H9 (cell line): ENCODE measurements around the gene FOXF2. TPM values are rescaled to one million over a fixed set of nuclear protein-coding genes. Genes with fewer than 3 reads are reported as not detected.
"Not testable (repeated sequence)": the region's sequence is repeated elsewhere in the genome, so short reads cannot be mapped to it uniquely, and the experiment has no call there.

Source experiments
- DNase-seq: peaks from one replicate; pipeline ENCODE4 v3.0.0-alpha.2; 2017
- H2AFZ ChIP-seq: one replicate; pipeline ENCODE4 v1.6.1; 2013; ENCODE audit warnings: mild to moderate bottlenecking, low read length, control low read depth, moderate library complexity
- H2AK5ac ChIP-seq: 2 replicates; pipeline ENCODE4 v1.6.1; 2013; ENCODE audit warnings: low read length, control low read depth, mixed read lengths; ENCODE audit not compliant: insufficient read length
- H2BK120ac ChIP-seq: one replicate; pipeline ENCODE4 v1.6.1; 2013; ENCODE audit warnings: low read depth, mild to moderate bottlenecking, low read length, control low read depth, inconsistent platforms; ENCODE audit not compliant: poor library complexity, severe bottlenecking
- H2BK12ac ChIP-seq: 2 replicates; pipeline ENCODE4 v1.6.1; 2013; ENCODE audit warnings: low read length, control low read depth, mixed read lengths, low read depth; ENCODE audit not compliant: insufficient read length
- H2BK15ac ChIP-seq: 2 replicates; pipeline ENCODE4 v1.6.1; 2013; ENCODE audit warnings: low read depth, low read length, control low read depth
- H2BK20ac ChIP-seq: one replicate; pipeline ENCODE4 v1.6.1; 2013; ENCODE audit warnings: low read depth, mild to moderate bottlenecking, low read length, control low read depth, inconsistent platforms; ENCODE audit not compliant: poor library complexity, severe bottlenecking
- H2BK5ac ChIP-seq: 2 replicates; pipeline ENCODE4 v1.6.1; 2013; ENCODE audit warnings: low read length, control low read depth, mixed read lengths; ENCODE audit not compliant: insufficient read length
- H3K14ac ChIP-seq: 2 replicates; pipeline ENCODE4 v1.6.1; 2013; ENCODE audit warnings: low read length, control low read depth; ENCODE audit not compliant: insufficient read depth
- H3K18ac ChIP-seq: 2 replicates; pipeline ENCODE4 v1.6.1; 2013; ENCODE audit warnings: low read depth, mild to moderate bottlenecking, mixed read lengths, low read length, control low read depth; ENCODE audit not compliant: insufficient read length
- H3K23ac ChIP-seq: 2 replicates; pipeline ENCODE4 v1.6.1; 2013; ENCODE audit warnings: low read length, control low read depth, mixed read lengths, low read depth; ENCODE audit not compliant: insufficient read length
- H3K23me2 ChIP-seq: 2 replicates; pipeline ENCODE4 v1.6.1; 2013; ENCODE audit warnings: low read depth, mild to moderate bottlenecking, mixed read lengths, low read length, control low read depth; ENCODE audit not compliant: insufficient read length, poor library complexity, severe bottlenecking
- H3K27ac ChIP-seq: 2 replicates; pipeline ENCODE4 v1.5.1; 2013; ENCODE audit warnings: low read length, control low read depth, mixed read lengths, low read depth; ENCODE audit not compliant: insufficient read length
- H3K27me3 ChIP-seq: 2 replicates; pipeline ENCODE4 v1.6.1; 2013; ENCODE audit warnings: low read length, control low read depth, inconsistent platforms; ENCODE audit not compliant: insufficient read depth
- H3K4ac ChIP-seq: 2 replicates; pipeline ENCODE4 v1.6.1; 2013; ENCODE audit warnings: low read depth, mild to moderate bottlenecking, control low read depth, inconsistent platforms, low read length, moderate library complexity
- H3K4me1 ChIP-seq: 2 replicates; pipeline ENCODE4 v1.6.1; 2013; ENCODE audit warnings: low read length, control low read depth, inconsistent platforms; ENCODE audit not compliant: insufficient read depth
- H3K4me2 ChIP-seq: 2 replicates; pipeline ENCODE4 v1.6.1; 2013; ENCODE audit warnings: low read length, control low read depth, mixed read lengths; ENCODE audit not compliant: insufficient read length, insufficient read depth
- H3K56ac ChIP-seq: 2 replicates; pipeline ENCODE4 v1.6.1; 2013; ENCODE audit warnings: low read depth, mild to moderate bottlenecking, mixed read lengths, low read length, control low read depth; ENCODE audit not compliant: insufficient read length
- H3K79me1 ChIP-seq: 2 replicates; pipeline ENCODE4 v1.6.1; 2013; ENCODE audit warnings: low read depth, mild to moderate bottlenecking, moderate library complexity, low read length, control low read depth, inconsistent platforms; ENCODE audit not compliant: insufficient read depth, poor library complexity, severe bottlenecking
- H3K79me2 ChIP-seq: 2 replicates; pipeline ENCODE4 v1.6.1; 2013; ENCODE audit warnings: low read length, control low read depth, inconsistent platforms; ENCODE audit not compliant: insufficient read depth
- H3K9ac ChIP-seq: 2 replicates; pipeline ENCODE4 v1.6.1; 2013; ENCODE audit warnings: low read length, control low read depth, mixed read lengths; ENCODE audit not compliant: insufficient read length; ENCODE audit errors: extremely low read depth
- H3K9me3 ChIP-seq: one replicate; pipeline ENCODE4 v1.6.1; 2013; ENCODE audit warnings: low read depth, low read length, inconsistent platforms; ENCODE audit not compliant: control insufficient read depth
- H3T11ph ChIP-seq: one replicate; pipeline ENCODE4 v1.6.1; 2013; ENCODE audit warnings: mild to moderate bottlenecking, low read length, control low read depth, inconsistent platforms
- H4K20me1 ChIP-seq: one replicate; pipeline ENCODE4 v1.6.1; 2013; ENCODE audit not compliant: control insufficient read depth, insufficient read length, insufficient read depth
- H4K5ac ChIP-seq: 2 replicates; pipeline ENCODE4 v1.6.1; 2013; ENCODE audit warnings: low read depth, mild to moderate bottlenecking, mixed read lengths, low read length, control low read depth; ENCODE audit not compliant: insufficient read length
- H4K8ac ChIP-seq: replicated peaks from 2 replicates; pipeline ENCODE4 v1.6.1; 2013; ENCODE audit warnings: low read length, control low read depth, mixed read lengths, low read depth; ENCODE audit not compliant: insufficient read length
- H4K91ac ChIP-seq: 2 replicates; pipeline ENCODE4 v1.6.1; 2013; ENCODE audit warnings: low read depth, mild to moderate bottlenecking, moderate library complexity, mixed read lengths, low read length, control low read depth; ENCODE audit not compliant: insufficient read length
- H3K27ac Mint-ChIP-seq, 3 experiments: 2 replicates in 2 of 3; 3 replicates in 1 of 3; pipeline ENCODE4 v1.8.0; 2020 to 2021; ENCODE audit warnings: mixed read lengths in 3 of 3, mild to moderate bottlenecking in 1 of 3, moderate library complexity in 1 of 3
- H3K27me3 Mint-ChIP-seq: 2 replicates; pipeline ENCODE4 v1.8.0; 2021; ENCODE audit warnings: low read depth, mild to moderate bottlenecking, moderate library complexity, mixed read lengths
- H3K36me3 Mint-ChIP-seq, 3 experiments: 2 replicates in 2 of 3; 3 replicates in 1 of 3; pipeline ENCODE4 v1.8.0; 2020 to 2021; ENCODE audit warnings: low read depth in 3 of 3, mixed read lengths in 3 of 3; ENCODE audit not compliant: insufficient read depth in 1 of 3
- H3K4me1 Mint-ChIP-seq, 2 experiments: 2 replicates each; pipeline ENCODE4 v1.8.0; 2020; ENCODE audit warnings: mixed read lengths in 2 of 2
- H3K4me3 Mint-ChIP-seq, 2 experiments: 2 replicates in 1 of 2; 3 replicates in 1 of 2; pipeline ENCODE4 v1.8.0; 2020 to 2021; ENCODE audit warnings: mild to moderate bottlenecking in 2 of 2, mixed read lengths in 2 of 2, moderate library complexity in 1 of 2
- H3K9me3 Mint-ChIP-seq, 2 experiments: 2 replicates in 1 of 2; 3 replicates in 1 of 2; pipeline ENCODE4 v1.8.0; 2020; ENCODE audit warnings: mild to moderate bottlenecking in 2 of 2, mixed read lengths in 2 of 2, moderate library complexity in 1 of 2
- WGBS: extraction: QIAGEN DNeasy Blood & Tissue Kit; methylation state at CpG from one replicate; pipeline ENCODE4 v1.1.7; 2013; ENCODE audit warnings: missing lambda C conversion rate, low lambda C conversion rate, mixed read lengths; ENCODE audit not compliant: insufficient read length; ENCODE audit errors: extremely low coverage; 5-methylcytosine and 5-hydroxymethylcytosine counted together
- total RNA-seq: library from RNA; stranded (reverse); gene quantifications from 2 replicates; pipeline ENCODE4 v1.2.1, GENCODE V29; 2021

Gene FOXF2
- total RNA-seq, 1 experiment from 2014 or later = not detected

DNA sequence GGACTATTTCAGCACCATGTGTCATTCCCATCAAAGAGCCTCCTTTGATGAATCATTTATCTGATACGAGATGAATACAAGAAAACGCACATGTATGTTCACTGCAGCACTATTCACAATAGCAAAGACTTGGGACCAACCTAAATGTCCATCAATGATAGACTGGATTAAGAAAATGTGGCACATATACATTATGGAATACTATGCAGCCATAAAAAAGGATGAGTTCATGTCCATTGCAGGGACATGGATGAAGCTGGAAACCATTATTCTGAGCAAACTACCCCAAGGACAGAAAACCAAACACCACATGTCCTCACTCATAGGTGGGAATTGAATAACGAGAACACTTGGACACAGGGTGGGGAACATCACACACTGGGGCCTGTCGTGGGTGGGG is 27.7 kb upstream of the FOXF2 start:
- H3K4ac ChIP-seq, H3K4me1 Mint-ChIP-seq, H3K14ac ChIP-seq, H3K79me1 ChIP-seq, H2BK5ac ChIP-seq, H3K27ac Mint-ChIP-seq, H3K23me2 ChIP-seq, H3K9me3 ChIP-seq, DNase-seq, H4K91ac ChIP-seq, H3K36me3 Mint-ChIP-seq, H2BK15ac ChIP-seq, H3K27ac ChIP-seq, H3T11ph ChIP-seq, H3K18ac ChIP-seq, H2AFZ ChIP-seq, H3K9me3 Mint-ChIP-seq, H3K4me1 ChIP-seq, H3K9ac ChIP-seq, H3K27me3 ChIP-seq, H4K20me1 ChIP-seq, H3K4me2 ChIP-seq, H2BK20ac ChIP-seq, H3K23ac ChIP-seq, H2AK5ac ChIP-seq, H3K56ac ChIP-seq, H3K4me3 Mint-ChIP-seq, H4K5ac ChIP-seq, H4K8ac ChIP-seq, H3K79me2 ChIP-seq, H2BK120ac ChIP-seq, H2BK12ac ChIP-seq: not testable (repeated sequence)
- WGBS = no CpG with 5 or more reads among the region's 4 CpGs
- H3K27me3 Mint-ChIP-seq = peaks cover 16% of the 10 kb centered on the region
